DND-41 (cell line): ENCODE data around the gene TH.

Source experiments
- EZH2 ChIP-seq: IDR thresholded peaks from 3 replicates; pipeline ENCODE4 v1.6.1; 2012; ENCODE audit warnings: borderline replicate concordance, low read depth, mild to moderate bottlenecking, moderate library complexity, low read length, inconsistent platforms; ENCODE audit not compliant: severe bottlenecking
- TF ChIP-seq, protein P1 (sequence below): IDR thresholded peaks from 2 replicates; pipeline ENCODE4 v1.5.1; 2012; ENCODE audit warnings: borderline replicate concordance, low read length, moderate library complexity, mild to moderate bottlenecking; ENCODE audit not compliant: poor library complexity, severe bottlenecking; ENCODE audit errors: extremely low read depth

DNA sequence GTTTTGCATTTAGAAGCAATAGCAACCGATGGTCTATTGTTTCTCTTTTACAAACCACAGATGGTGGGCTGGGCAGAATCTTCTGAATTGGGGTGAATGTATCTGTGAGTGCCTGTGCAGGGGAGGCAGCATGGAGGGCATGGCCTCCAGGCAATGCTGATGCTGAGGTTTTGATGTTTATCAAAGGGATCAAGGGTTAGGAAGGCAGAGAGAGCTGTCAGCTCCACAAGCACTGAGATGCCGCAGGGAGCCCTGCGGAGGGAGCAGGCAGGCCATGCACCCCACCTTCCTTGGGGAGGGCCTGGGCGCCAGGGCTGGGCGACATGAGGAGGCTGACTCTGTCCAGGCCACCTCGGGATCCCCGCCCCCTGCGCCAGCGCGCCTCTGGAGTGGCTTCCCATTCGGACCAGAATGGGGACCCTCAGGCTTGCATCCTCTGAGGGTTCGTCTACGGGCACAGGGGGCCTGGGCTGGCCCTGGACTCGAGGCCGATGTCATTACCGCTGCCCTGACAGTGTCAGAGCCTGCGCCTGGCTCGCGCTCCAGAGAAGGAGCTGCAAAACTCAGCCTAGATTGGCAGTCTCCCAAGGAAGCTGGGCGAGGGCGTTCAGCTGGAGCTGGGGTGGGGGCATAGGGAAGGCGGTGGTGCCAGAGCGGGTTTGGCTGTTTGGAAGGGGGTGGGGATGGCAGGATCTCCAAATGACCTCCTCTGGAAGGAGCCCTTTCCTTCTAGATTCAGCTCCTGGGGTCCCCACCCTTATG is 13.9 kb upstream of the TH start:
- no peak for TF ChIP-seq EZH2
- TF ChIP-seq, protein P1, sequence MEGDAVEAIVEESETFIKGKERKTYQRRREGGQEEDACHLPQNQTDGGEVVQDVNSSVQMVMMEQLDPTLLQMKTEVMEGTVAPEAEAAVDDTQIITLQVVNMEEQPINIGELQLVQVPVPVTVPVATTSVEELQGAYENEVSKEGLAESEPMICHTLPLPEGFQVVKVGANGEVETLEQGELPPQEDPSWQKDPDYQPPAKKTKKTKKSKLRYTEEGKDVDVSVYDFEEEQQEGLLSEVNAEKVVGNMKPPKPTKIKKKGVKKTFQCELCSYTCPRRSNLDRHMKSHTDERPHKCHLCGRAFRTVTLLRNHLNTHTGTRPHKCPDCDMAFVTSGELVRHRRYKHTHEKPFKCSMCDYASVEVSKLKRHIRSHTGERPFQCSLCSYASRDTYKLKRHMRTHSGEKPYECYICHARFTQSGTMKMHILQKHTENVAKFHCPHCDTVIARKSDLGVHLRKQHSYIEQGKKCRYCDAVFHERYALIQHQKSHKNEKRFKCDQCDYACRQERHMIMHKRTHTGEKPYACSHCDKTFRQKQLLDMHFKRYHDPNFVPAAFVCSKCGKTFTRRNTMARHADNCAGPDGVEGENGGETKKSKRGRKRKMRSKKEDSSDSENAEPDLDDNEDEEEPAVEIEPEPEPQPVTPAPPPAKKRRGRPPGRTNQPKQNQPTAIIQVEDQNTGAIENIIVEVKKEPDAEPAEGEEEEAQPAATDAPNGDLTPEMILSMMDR, result no peak
